GM18870 (cell line): ENCODE measurements around the gene ACOT8.
"Not testable (repeated sequence)": the region's sequence is repeated elsewhere in the genome, so short reads cannot be mapped to it uniquely, and the experiment has no call there.

Experiments
- ATAC-seq: cut with Tn5 transposase; IDR thresholded peaks from one replicate; pipeline ENCODE4 v1.9.1; 2021; ENCODE audit warnings: moderate library complexity; ENCODE audit not compliant: unreplicated experiment

The ACOT8 gene

GRCh38 chr20:45888681-45889080 is 31.5 kb upstream of the ACOT8 start:
- no peak for ATAC-seq

GRCh38 chr20:45887346-45887715 is 30.1 kb upstream of the ACOT8 start, which contains the start of gene SPATA25:
TSS of gene SPATA25 (minus strand) at chr20:45887622. CDS start at chr20:45887590, 32 bp downstream.
- no peak for ATAC-seq

- no peak for ATAC-seq
These were observed 29.6 kb upstream of the ACOT8 start for GRCh38 chr20:45886590-45887345.

DNA sequence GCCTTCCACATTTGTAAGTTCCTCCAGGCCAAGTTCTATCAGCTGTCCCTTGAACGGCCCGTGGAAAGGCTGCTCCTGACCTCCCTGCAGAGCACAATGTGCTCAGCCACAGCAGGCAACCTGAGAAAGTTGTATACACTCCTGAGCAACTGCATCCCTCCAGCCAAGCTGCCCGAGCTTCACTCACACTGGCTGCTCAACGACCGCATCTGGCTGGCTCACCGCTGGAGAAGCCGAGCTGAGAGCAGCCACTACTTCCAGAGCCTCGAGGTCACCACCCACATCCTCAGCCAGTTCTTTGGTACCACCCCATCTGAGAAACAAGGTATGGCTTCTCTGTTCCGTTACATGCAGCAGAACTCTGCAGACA is 25.9 kb upstream of the ACOT8 start:
- no peak for ATAC-seq

DNA sequence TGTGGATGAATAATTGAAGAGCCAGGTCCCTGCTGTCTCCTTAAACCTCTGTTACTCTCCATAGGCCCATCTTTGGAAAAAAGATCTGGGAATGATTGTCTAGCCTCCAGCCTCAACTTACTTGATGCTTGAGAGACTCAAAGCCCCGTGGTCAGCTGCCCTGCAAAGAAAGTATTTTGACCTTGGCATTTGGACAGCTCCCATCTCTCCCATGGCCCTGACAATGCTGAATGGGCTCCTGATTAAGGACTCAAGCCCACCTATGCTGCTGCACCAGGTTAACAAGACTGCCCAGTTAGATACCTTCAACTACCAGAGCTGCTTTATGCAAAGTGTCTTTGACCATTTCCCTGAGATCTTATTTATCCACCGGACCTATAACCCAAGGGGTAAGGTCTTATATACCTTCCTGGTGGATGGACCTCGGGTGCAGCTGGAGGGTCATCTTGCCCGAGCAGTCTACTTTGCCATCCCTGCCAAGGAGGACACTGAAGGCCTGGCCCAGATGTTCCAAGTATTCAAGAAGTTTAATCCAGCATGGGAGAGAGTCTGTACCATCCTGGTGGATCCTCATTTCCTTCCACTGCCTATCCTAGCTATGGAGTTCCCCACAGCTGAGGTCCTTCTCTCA is 25.4 kb upstream of the ACOT8 start:
- no peak for ATAC-seq

- peak; percentile 96 for ATAC-seq
These were observed 24.0 kb upstream of the ACOT8 start, which contains the start of gene ZSWIM1 for GRCh38 chr20:45880988-45881788. TSS of gene ZSWIM1 (plus strand) at chr20:45881227. CDS start at chr20:45882593, 1,366 bp downstream.

DNA sequence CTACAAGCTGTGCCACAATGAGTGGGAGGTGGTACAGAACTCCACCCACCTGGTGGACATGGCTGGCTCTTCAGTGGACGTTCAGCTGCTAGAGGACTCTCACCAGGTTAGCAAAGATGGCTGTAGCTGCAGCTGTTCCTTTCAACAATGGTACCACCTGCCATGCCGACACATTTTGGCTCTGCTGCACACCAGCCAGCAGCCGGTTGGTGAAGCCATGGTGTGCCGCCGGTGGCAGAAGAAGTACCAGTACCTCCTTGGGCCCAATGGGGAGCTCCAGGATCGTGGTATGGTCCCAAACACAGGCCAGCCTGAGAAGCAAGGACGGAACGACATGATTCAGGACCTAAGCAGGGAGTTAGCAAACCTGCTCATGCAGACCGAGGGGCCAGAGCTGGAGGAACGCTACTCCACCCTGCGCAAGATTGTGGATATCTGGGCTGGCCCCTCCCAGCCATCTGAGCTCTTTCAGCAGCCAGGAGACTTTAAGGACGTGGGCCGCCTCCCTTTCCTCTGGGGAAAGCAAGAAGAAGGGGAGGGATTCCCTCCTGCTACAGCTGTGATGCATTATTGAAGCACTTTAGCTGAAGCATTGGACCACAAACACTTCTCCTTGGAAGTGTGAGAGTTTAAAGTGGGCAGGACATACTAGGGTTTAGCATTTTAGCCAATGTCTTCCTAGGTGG is 21.0 kb upstream of the ACOT8 start:
- no peak for ATAC-seq

- no peak for ATAC-seq
These were observed 17.4 kb upstream of the ACOT8 start for GRCh38 chr20:45874576-45874975.

- ATAC-seq, result not testable (repeated sequence)
These were observed 16.9 kb upstream of the ACOT8 start for GRCh38 chr20:45874104-45874481.

DNA sequence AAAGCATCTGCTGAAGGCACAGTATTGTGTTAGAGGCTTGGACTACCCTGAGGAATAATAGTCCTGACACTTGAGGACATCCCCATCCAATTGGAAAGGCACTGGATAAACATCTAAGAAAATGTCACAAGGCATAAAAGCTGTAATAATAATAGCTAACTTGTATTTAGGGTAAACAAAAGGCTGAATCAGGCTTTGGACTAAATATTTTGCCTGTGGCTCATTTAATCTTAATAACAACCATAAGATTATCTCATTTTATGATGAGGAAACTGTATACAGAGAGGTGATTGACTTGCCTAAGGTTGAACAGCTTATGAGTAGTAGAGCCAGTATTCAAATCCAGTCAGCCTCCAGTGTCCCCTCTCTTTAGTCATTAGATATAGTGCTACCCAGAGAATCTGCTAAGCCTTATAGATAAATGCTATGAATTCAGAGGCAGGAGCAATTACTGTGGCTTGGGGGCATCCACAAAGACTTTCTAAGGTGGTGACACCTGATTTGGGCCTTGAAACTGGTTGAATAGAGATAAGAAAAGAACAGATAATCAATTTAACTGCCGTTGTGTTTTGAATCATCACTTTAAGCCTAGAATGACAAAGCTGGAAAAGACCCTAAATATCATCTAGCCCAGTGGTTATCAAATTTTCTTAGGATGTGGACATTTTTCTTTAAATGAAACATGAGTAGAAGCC is 16.4 kb upstream of the ACOT8 start:
- no peak for ATAC-seq

DNA sequence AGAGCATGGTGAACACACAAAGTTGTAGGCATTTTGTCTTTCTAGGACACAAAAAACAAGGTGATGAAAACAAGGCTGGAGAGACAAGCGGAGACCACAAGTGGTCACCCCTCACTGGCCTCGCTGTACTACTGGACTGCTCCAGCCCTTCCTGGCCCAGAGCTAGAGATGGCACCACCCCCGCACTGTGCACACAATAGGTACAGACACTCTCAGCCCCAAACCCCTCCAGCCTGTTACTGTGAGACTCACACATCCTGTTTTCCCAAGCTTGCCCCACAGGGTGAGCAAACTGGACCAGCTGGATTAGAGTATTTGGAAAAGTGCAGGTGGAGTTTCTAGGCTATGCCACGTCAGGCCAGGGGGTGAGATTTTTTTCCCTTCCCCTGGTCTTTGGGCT is 15.4 kb upstream of the ACOT8 start:
- ATAC-seq, result no peak

- no peak for ATAC-seq
These were observed 10.6 kb upstream of the ACOT8 start for GRCh38 chr20:45867819-45868176.

GRCh38 chr20:45867136-45867818 is 10.1 kb upstream of the ACOT8 start:
- ATAC-seq, result no peak

GRCh38 chr20:45866454-45866853 is 9.3 kb upstream of the ACOT8 start:
- no peak for ATAC-seq

DNA sequence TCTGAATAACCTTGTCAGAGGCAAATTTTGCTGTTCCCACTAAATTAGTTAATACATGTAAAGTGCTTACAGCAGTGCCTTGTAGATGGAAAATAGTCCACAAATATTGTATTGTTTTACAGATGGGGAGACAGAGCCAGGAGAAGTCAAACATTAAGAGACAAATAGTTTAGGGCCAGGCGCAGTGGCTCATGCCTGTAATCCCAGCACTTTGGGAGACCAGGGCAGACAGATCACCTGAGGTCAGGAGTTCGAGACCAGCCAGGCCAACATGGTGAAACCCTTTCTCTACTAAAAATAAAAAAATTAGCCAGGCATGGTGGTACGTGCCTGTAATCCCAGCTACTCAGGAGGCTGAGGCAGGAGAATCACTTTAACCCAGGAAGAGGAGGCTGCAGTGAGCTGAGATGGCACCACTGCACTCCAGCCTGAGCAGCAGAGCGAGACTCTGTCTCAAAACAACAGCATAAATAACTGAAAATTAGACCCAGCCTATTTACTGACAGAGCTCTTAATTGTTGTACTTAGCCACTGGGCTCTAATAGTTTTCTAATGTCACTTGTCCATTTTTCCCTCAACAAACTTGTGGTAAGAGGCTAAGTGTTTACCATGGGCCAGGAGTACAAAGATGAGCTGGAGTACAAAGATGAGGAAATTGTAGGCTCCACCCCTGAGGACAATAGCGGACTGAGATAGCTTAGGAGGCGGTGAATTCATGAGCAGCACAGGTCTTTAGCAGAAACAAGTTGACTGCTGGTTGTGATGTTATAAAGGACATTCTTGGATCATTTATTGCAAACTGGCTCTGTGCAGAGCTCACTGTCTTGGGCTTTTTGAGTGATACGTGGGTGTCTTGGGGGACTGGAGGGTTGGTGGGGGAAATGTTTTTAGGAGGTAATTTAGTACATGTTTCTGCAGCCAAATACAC is 6.6 kb upstream of the ACOT8 start:
- ATAC-seq, result no peak

- no peak for ATAC-seq
These were observed 4.3 kb upstream of the ACOT8 start for GRCh38 chr20:45861221-45862075.

DNA sequence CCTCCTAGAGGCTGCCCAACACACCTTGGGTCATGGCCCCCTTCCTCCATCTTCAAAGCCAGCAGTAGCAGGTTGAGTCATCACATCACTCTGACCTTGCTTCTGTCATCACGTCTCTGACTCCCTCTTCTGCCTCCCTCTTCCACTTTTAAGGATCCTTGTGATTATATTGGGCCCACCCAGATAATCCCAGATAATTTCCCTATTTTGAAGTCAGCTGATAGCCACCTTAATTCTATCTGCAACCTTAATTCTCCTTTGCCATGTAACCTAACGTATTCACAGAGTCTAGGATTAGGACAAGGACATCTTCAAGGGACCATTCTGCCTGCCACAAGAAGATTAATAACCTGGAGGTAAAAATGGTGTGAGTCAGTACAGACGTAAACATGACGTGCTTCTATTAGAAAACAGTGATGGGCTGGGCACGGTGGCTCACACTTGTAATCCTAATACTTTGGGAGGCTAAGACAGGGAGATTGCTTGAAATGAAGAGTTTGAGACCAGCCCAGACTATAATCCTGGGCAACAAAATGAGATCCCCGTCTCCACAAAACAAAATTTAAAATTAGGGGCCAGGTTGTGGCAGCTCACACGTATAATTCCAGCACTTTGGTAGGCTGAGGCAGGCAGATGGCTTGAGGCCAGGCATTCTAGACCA is 3.5 kb upstream of the ACOT8 start:
- no peak for ATAC-seq

GRCh38 chr20:45859916-45860315 is 2.7 kb upstream of the ACOT8 start:
- ATAC-seq, result no peak
